PC-3 (cell line): ENCODE data around the gene MRPL11.

Experiments
- CTCF ChIP-seq: fragments of 300-600 bp; sonication (generic); conservative IDR thresholded peaks from 2 replicates; pipeline ENCODE4 v1.5.1; 2017; ENCODE audit warnings: antibody characterized with exemption, low read depth, mild to moderate bottlenecking, low read length
- EZH2 ChIP-seq: fragments of 300-600 bp; sonication (generic); IDR thresholded peaks from one replicate; pipeline ENCODE4 v1.6.1; 2017; ENCODE audit warnings: antibody characterized with exemption, mild to moderate bottlenecking, low read length; ENCODE audit not compliant: unreplicated experiment

GRCh38 chr11:66419825-66420224 is 18.8 kb downstream of the MRPL11 start:
- TF ChIP-seq CTCF (no peak), EZH2 (no peak)
